BJ (cell line): ENCODE data around the gene GRAMD4. TPM values are rescaled to one million over a fixed set of nuclear protein-coding genes. Genes with fewer than 3 reads are reported as not detected.

ENCODE experiments used
- CTCF ChIA-PET: fragments of 350-600 bp; formaldehyde crosslinking; extraction: SDS; loops from one replicate; lab custom pipeline; 2021; ENCODE audit warnings: antibody characterized with exemption, inconsistent platforms; lab: Yijun Ruan, JAX
- POLR2A ChIA-PET: fragments of 300-600 bp; sonication (Branson Sonifier 250); formaldehyde crosslinking; extraction: SDS; loops from one replicate; lab custom pipeline; 2021; ENCODE audit warnings: antibody characterized with exemption; lab: Charles Lee
- DNase-seq: peaks from one replicate; pipeline ENCODE4 v3.0.0-alpha.2; 2011; ENCODE audit warnings: low read depth
- H3K27me3 ChIP-seq: 2 replicates; pipeline ENCODE4 v1.6.0; 2011; ENCODE audit warnings: low read length; ENCODE audit not compliant: control insufficient read depth, insufficient read depth
- H3K36me3 ChIP-seq: 2 replicates; pipeline ENCODE4 v1.5.1; 2011; ENCODE audit warnings: low read length; ENCODE audit not compliant: control insufficient read depth, insufficient read depth
- H3K4me3 ChIP-seq: 2 replicates; pipeline ENCODE4 v1.5.1; 2011; ENCODE audit warnings: low read depth, mild to moderate bottlenecking, control low read depth, low read length
- polyA plus RNA-seq: library from polyadenylated mRNA; depleted of rRNA; stranded (reverse); fragments of >200 nt; gene quantifications from 2 replicates; pipeline ENCODE4 v1.2.3, GENCODE V29; 2011
- TF ChIP-seq, protein P1 (sequence below): IDR thresholded peaks from 2 replicates; pipeline ENCODE4 v1.5.1; 2011; ENCODE audit warnings: low read depth, mild to moderate bottlenecking, control low read depth, inconsistent platforms, low read length, moderate library complexity; ENCODE audit not compliant: insufficient read depth

GRAMD4 gene
- polyA plus RNA-seq, 1 experiment, result 10.3 TPM

DNA sequence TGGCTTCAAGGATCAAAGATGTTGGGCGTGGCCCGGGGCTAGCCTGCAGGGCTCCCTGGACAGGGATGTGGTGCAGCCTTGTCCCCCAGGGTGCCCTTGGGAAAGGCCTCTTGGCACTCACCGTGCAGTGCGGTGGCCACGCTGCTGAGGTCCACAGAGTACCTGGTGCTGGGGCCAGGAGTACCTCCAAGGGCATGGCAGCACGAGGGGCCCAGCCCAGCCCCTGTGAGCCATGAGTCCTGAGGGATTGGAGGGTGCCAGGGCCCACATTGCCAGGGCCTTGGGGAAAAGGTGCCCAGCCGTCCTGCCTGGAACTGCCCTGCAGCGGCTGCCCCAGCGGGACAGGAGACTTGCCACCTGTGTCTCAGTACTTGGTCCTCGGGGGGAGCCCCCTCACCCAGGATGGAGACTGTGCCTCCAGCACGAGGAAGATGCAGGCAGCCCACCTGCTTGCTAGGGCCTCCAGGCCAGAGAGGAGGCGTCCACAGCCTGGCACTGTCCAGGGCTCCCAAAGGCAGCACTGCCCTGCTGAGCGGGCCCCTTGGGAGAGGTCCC lies 44.2 kb downstream of the GRAMD4 start:
- no peak overlapping the region for H3K4me3 ChIP-seq
- no peaks in the 10 kb centered on the region for H3K27me3 ChIP-seq
- DNase-seq, result no peak
- TF ChIP-seq, protein P1, sequence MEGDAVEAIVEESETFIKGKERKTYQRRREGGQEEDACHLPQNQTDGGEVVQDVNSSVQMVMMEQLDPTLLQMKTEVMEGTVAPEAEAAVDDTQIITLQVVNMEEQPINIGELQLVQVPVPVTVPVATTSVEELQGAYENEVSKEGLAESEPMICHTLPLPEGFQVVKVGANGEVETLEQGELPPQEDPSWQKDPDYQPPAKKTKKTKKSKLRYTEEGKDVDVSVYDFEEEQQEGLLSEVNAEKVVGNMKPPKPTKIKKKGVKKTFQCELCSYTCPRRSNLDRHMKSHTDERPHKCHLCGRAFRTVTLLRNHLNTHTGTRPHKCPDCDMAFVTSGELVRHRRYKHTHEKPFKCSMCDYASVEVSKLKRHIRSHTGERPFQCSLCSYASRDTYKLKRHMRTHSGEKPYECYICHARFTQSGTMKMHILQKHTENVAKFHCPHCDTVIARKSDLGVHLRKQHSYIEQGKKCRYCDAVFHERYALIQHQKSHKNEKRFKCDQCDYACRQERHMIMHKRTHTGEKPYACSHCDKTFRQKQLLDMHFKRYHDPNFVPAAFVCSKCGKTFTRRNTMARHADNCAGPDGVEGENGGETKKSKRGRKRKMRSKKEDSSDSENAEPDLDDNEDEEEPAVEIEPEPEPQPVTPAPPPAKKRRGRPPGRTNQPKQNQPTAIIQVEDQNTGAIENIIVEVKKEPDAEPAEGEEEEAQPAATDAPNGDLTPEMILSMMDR, result no peak
- POLR2A ChIA-PET, result no interaction called here
- H3K36me3 ChIP-seq, result peaks cover 2% of the 10 kb centered on the region; the same call in 1 of the 2 replicates
- CTCF ChIA-PET, result no interaction called here

DNA sequence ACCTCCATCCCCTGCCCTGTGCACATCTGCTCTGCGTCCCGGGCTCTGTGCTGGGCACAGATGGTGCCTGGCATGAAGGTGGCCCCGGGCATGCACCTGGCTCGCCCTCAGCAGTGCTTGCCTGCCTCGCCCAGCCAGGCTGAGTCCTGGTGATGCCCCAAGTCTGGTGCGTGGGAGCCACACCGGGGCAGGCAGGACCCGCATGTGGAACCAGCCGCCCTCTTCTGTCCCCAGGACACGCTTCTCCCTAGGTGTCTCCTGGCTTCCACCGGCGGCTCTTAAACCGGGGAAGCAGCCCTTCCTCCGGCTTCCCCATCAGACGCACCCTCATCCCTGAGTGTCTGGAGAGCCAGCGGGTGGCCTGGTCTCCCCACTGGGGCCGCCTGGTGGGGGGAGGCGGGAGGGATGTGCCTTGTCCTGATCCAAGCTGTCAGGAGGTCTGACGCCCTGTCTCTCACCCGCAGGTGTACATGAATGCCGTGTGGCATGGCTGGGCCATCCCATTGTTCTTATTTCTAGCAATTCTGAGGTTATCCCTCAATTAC lies 45.0 kb downstream of the GRAMD4 start:
- H3K36me3 ChIP-seq, result peaks cover 3% of the 10 kb centered on the region; the same call in 1 of the 2 replicates
- H3K27me3 ChIP-seq, result no peaks in the 10 kb centered on the region
- TF ChIP-seq, protein P1, result no peak
- no peak overlapping the region for H3K4me3 ChIP-seq
- no peak for DNase-seq
- CTCF ChIA-PET, result no interaction called here
- POLR2A ChIA-PET, result no interaction called here

DNA sequence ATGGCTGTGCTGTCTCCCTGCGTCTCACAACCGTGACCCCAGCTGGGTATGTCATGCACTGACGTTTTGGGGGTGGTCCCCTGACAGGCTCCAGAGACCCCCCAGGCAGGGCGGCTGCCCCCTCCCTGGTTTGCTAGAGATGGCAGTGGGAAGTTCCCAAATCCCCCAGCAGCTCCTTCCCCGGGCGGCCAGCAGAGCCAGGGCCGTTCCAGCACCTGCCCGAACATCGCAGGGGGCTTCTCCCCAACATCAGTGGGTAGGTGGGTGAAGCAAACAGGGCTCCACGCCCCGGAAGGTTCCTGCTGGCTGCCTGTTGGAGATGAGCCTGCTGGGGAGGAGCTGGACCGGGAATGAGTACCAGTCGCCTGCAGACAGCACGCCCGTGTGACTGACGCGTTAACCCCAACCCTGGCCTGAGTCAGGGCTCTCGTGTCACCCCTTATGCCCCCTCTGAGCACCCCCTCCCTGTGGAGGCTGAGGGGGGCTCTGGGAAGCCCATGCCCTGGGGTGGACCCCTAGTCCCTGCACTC lies 45.6 kb downstream of the GRAMD4 start:
- H3K27me3 ChIP-seq, result no peaks in the 10 kb centered on the region
- no peak overlapping the region for H3K4me3 ChIP-seq
- ChIA-PET CTCF (no interaction called here), POLR2A (no interaction called here)
- DNase-seq, result no peak
- TF ChIP-seq, protein P1, result no peak
- H3K36me3 ChIP-seq, result peaks cover 3% of the 10 kb centered on the region; the same call in 1 of the 2 replicates

DNA sequence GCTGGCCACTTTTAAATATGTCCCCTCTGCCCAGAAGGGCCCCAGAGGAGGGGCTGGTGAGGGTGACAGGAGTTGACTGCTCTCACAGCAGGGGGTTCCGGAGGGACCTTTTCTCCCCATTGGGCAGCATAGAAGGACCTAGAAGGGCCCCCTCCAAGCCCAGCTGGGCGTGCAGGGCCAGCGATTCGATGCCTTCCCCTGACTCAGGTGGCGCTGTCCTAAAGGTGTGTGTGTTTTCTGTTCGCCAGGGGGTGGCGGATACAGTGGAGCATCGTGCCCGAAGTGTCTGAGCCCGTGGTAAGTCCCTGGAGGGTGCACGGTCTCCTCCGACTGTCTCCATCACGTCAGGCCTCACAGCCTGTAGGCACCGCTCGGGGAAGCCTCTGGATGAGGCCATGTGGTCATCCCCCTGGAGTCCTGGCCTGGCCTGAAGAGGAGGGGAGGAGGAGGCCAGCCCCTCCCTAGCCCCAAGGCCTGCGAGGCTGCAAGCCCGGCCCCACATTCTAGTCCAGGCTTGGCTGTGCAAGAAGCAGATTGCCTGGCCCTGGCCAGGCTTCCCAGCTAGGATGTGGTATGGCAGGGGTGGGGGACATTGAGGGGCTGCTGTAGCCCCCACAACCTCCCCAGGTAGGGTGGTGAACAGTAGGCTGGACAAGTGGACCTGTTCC lies 46.5 kb downstream of the GRAMD4 start:
- TF ChIP-seq, protein P1, result no peak
- Histone ChIP-seq H3K27me3 (no peaks in the 10 kb centered on the region), H3K4me3 (no peak overlapping the region), H3K36me3 (peaks cover 3% of the 10 kb centered on the region; the same call in 1 of the 2 replicates)
- ChIA-PET CTCF (no interaction called here), POLR2A (no interaction called here)
- no peak for DNase-seq

DNA sequence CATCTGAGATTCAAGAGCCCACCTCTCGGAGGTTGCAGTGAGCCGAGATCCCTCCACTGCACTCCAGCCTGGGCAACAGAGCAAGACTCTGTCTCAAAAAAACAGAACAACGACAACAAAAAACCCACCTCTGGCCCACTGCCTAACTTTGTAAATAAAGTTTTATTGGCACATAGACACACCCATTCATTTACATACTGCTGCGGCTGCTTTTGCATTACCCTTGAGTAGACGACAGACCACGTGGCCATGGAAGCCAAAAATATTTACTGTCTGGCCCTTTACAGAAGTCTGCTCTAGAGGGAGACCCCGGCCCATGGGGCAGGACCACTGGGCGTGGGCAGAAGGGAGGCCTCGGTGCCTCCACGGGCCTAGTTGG lies 47.0 kb downstream of the GRAMD4 start:
- TF ChIP-seq, protein P1, result no peak
- Histone ChIP-seq H3K36me3 (peaks cover 3% of the 10 kb centered on the region; the same call in 1 of the 2 replicates), H3K27me3 (no peaks in the 10 kb centered on the region), H3K4me3 (no peak overlapping the region)
- no peak for DNase-seq
- CTCF ChIA-PET, result no interaction called here
- POLR2A ChIA-PET, result no interaction called here
